ENCODE results near the gene CAND1.

CAND1 gene

GRCh38 chr12:67284561-67284960 is 15.4 kb downstream of the CAND1 start:
- Histone ChIP-seq H3K27me3 (ENCODE audit: control insufficient read depth, insufficient read depth, low read length) (no peaks in the 10 kb centered on the region), H3K4me2 (ENCODE audit: low read length) (no peak overlapping the region), H3K4me1 (ENCODE audit: control insufficient read depth, insufficient read depth, low read length) (no peaks in the 10 kb centered on the region), H3K36me3 (ENCODE audit: insufficient read depth, low read length) (peaks cover 15% of the 10 kb centered on the region), H3K4me3 (ENCODE audit: low read length) (no peak overlapping the region), H3K9me3 (replicated peaks; ENCODE audit: low read length) (no peaks in the 10 kb centered on the region), H3K9ac (ENCODE audit: low read depth, low read length) (no peak overlapping the region)

GRCh38 chr12:67286257-67286656 is 17.1 kb downstream of the CAND1 start:
- H3K27me3 ChIP-seq (ENCODE audit: control insufficient read depth, insufficient read depth, low read length), result no peaks in the 10 kb centered on the region
- H3K9me3 ChIP-seq (replicated peaks; ENCODE audit: low read length), result no peaks in the 10 kb centered on the region
- peaks cover 15% of the 10 kb centered on the region for H3K36me3 ChIP-seq (ENCODE audit: insufficient read depth, low read length)
- H3K4me1 ChIP-seq (ENCODE audit: control insufficient read depth, insufficient read depth, low read length), result no peaks in the 10 kb centered on the region
- no peak overlapping the region for H3K4me2 ChIP-seq (ENCODE audit: low read length)
- no peak overlapping the region for H3K9ac ChIP-seq (ENCODE audit: low read depth, low read length)
- no peak overlapping the region for H3K4me3 ChIP-seq (ENCODE audit: low read length)

GRCh38 chr12:67287311-67287710 is 18.2 kb downstream of the CAND1 start:
- Histone ChIP-seq H3K9me3 (replicated peaks; ENCODE audit: low read length) (no peaks in the 10 kb centered on the region), H3K4me3 (ENCODE audit: low read length) (no peak overlapping the region), H3K4me2 (ENCODE audit: low read length) (no peak overlapping the region), H3K27me3 (ENCODE audit: control insufficient read depth, insufficient read depth, low read length) (no peaks in the 10 kb centered on the region), H3K9ac (ENCODE audit: low read depth, low read length) (no peak overlapping the region), H3K4me1 (ENCODE audit: control insufficient read depth, insufficient read depth, low read length) (no peaks in the 10 kb centered on the region), H3K36me3 (ENCODE audit: insufficient read depth, low read length) (peaks cover 15% of the 10 kb centered on the region)

GRCh38 chr12:67288561-67288960 is 19.4 kb downstream of the CAND1 start:
- no peak overlapping the region for H3K9ac ChIP-seq (ENCODE audit: low read depth, low read length)
- peaks cover 9% of the 10 kb centered on the region for H3K36me3 ChIP-seq (ENCODE audit: insufficient read depth, low read length)
- H3K27me3 ChIP-seq (ENCODE audit: control insufficient read depth, insufficient read depth, low read length), result no peaks in the 10 kb centered on the region
- H3K9me3 ChIP-seq (replicated peaks; ENCODE audit: low read length), result no peaks in the 10 kb centered on the region
- no peaks in the 10 kb centered on the region for H3K4me1 ChIP-seq (ENCODE audit: control insufficient read depth, insufficient read depth, low read length)
- H3K4me2 ChIP-seq (ENCODE audit: low read length), result no peak overlapping the region
- H3K4me3 ChIP-seq (ENCODE audit: low read length), result no peak overlapping the region

- Histone ChIP-seq H3K27me3 (ENCODE audit: control insufficient read depth, insufficient read depth, low read length) (no peaks in the 10 kb centered on the region), H3K36me3 (ENCODE audit: insufficient read depth, low read length) (peaks cover 11% of the 10 kb centered on the region), H3K4me2 (ENCODE audit: low read length) (no peak overlapping the region), H3K4me1 (ENCODE audit: control insufficient read depth, insufficient read depth, low read length) (no peaks in the 10 kb centered on the region), H3K4me3 (ENCODE audit: low read length) (no peak overlapping the region), H3K9me3 (replicated peaks; ENCODE audit: low read length) (no peaks in the 10 kb centered on the region), H3K9ac (ENCODE audit: low read depth, low read length) (no peak overlapping the region)
Observed at GRCh38 chr12:67290378-67290777, 21.2 kb downstream of the CAND1 start.

- Histone ChIP-seq H3K4me2 (ENCODE audit: low read length) (no peak overlapping the region), H3K4me1 (ENCODE audit: control insufficient read depth, insufficient read depth, low read length) (no peaks in the 10 kb centered on the region), H3K36me3 (ENCODE audit: insufficient read depth, low read length) (peaks cover 53% of the 10 kb centered on the region), H3K9me3 (replicated peaks; ENCODE audit: low read length) (no peaks in the 10 kb centered on the region), H3K9ac (ENCODE audit: low read depth, low read length) (no peak overlapping the region), H3K4me3 (ENCODE audit: low read length) (no peak overlapping the region), H3K27me3 (ENCODE audit: control insufficient read depth, insufficient read depth, low read length) (no peaks in the 10 kb centered on the region)
Observed at GRCh38 chr12:67299526-67299925, 30.4 kb downstream of the CAND1 start.

GRCh38 chr12:67299926-67300325 is 30.8 kb downstream of the CAND1 start:
- no peaks in the 10 kb centered on the region for H3K27me3 ChIP-seq (ENCODE audit: control insufficient read depth, insufficient read depth, low read length)
- no peak overlapping the region for H3K4me2 ChIP-seq (ENCODE audit: low read length)
- H3K9ac ChIP-seq (ENCODE audit: low read depth, low read length), result no peak overlapping the region
- H3K36me3 ChIP-seq (ENCODE audit: insufficient read depth, low read length), result peaks cover 51% of the 10 kb centered on the region
- no peaks in the 10 kb centered on the region for H3K4me1 ChIP-seq (ENCODE audit: control insufficient read depth, insufficient read depth, low read length)
- H3K4me3 ChIP-seq (ENCODE audit: low read length), result no peak overlapping the region
- no peaks in the 10 kb centered on the region for H3K9me3 ChIP-seq (replicated peaks; ENCODE audit: low read length)

- peaks cover 67% of the 10 kb centered on the region for H3K36me3 ChIP-seq (ENCODE audit: insufficient read depth, low read length)
Observed at GRCh38 chr12:67302162-67302561, 33.0 kb downstream of the CAND1 start.

GRCh38 chr12:67305544-67305943 is 36.4 kb downstream of the CAND1 start:
- Histone ChIP-seq H3K4me3 (ENCODE audit: low read length) (no peak overlapping the region), H3K4me2 (ENCODE audit: low read length) (no peak overlapping the region), H3K4me1 (ENCODE audit: control insufficient read depth, insufficient read depth, low read length) (no peaks in the 10 kb centered on the region), H3K27me3 (ENCODE audit: control insufficient read depth, insufficient read depth, low read length) (no peaks in the 10 kb centered on the region), H3K9ac (ENCODE audit: low read depth, low read length) (no peak overlapping the region), H3K9me3 (replicated peaks; ENCODE audit: low read length) (no peaks in the 10 kb centered on the region), H3K36me3 (ENCODE audit: insufficient read depth, low read length) (peaks cover 81% of the 10 kb centered on the region)

More at GRCh38 chr12:67302162-67302561, 33.0 kb downstream of the CAND1 start:
- H3K9me3 ChIP-seq (replicated peaks; ENCODE audit: low read length), result no peaks in the 10 kb centered on the region
- no peaks in the 10 kb centered on the region for H3K27me3 ChIP-seq (ENCODE audit: control insufficient read depth, insufficient read depth, low read length)
- no peaks in the 10 kb centered on the region for H3K4me1 ChIP-seq (ENCODE audit: control insufficient read depth, insufficient read depth, low read length)
- H3K4me2 ChIP-seq (ENCODE audit: low read length), result no peak overlapping the region
- no peak overlapping the region for H3K4me3 ChIP-seq (ENCODE audit: low read length)
- H3K9ac ChIP-seq (ENCODE audit: low read depth, low read length), result no peak overlapping the region

- Histone ChIP-seq H3K4me3 (ENCODE audit: low read length) (no peak overlapping the region), H3K36me3 (ENCODE audit: insufficient read depth, low read length) (peaks cover 88% of the 10 kb centered on the region), H3K4me1 (ENCODE audit: control insufficient read depth, insufficient read depth, low read length) (no peaks in the 10 kb centered on the region), H3K27me3 (ENCODE audit: control insufficient read depth, insufficient read depth, low read length) (no peaks in the 10 kb centered on the region), H3K9ac (ENCODE audit: low read depth, low read length) (no peak overlapping the region), H3K9me3 (replicated peaks; ENCODE audit: low read length) (no peaks in the 10 kb centered on the region), H3K4me2 (ENCODE audit: low read length) (no peak overlapping the region)
Observed at GRCh38 chr12:67306712-67307111, 37.6 kb downstream of the CAND1 start.

GRCh38 chr12:67315661-67316060 is 46.5 kb downstream of the CAND1 start:
- peaks cover 69% of the 10 kb centered on the region for H3K36me3 ChIP-seq (ENCODE audit: insufficient read depth, low read length)

GRCh38 chr12:67318786-67319185 is 49.6 kb downstream of the CAND1 start:
- Histone ChIP-seq H3K4me3 (ENCODE audit: low read length) (no peak overlapping the region), H3K27me3 (ENCODE audit: control insufficient read depth, insufficient read depth, low read length) (no peaks in the 10 kb centered on the region), H3K36me3 (ENCODE audit: insufficient read depth, low read length) (peaks cover 59% of the 10 kb centered on the region), H3K9ac (ENCODE audit: low read depth, low read length) (no peak overlapping the region), H3K4me2 (ENCODE audit: low read length) (no peak overlapping the region), H3K4me1 (ENCODE audit: control insufficient read depth, insufficient read depth, low read length) (no peaks in the 10 kb centered on the region), H3K9me3 (replicated peaks; ENCODE audit: low read length) (no peaks in the 10 kb centered on the region)

More at GRCh38 chr12:67315661-67316060, 46.5 kb downstream of the CAND1 start:
- H3K27me3 ChIP-seq (ENCODE audit: control insufficient read depth, insufficient read depth, low read length), result no peaks in the 10 kb centered on the region
- no peak overlapping the region for H3K4me2 ChIP-seq (ENCODE audit: low read length)
- H3K9me3 ChIP-seq (replicated peaks; ENCODE audit: low read length), result no peaks in the 10 kb centered on the region
- H3K4me3 ChIP-seq (ENCODE audit: low read length), result no peak overlapping the region
- H3K9ac ChIP-seq (ENCODE audit: low read depth, low read length), result no peak overlapping the region
- no peaks in the 10 kb centered on the region for H3K4me1 ChIP-seq (ENCODE audit: control insufficient read depth, insufficient read depth, low read length)
